Cerebellar nuclear complex (tissue), 1 donor: ENCODE results near the gene CHERP.
"Not testable (repeated sequence)": the region's sequence is repeated elsewhere in the genome, so short reads cannot be mapped to it uniquely, and the experiment has no call there.

Source experiments
- DNase-seq, 2 experiments: peaks; one replicate each; lab custom pipeline; 2025; lab: John Stamatoyannopoulos, UW

Gene CHERP

GRCh38 chr19:16520074-16520973 lies 21.9 kb downstream of the CHERP start:
- no peak for DNase-seq

GRCh38 chr19:16519230-16519687 lies 23.0 kb downstream of the CHERP start:
- DNase-seq, result no peak

GRCh38 chr19:16518483-16519229 lies 23.6 kb downstream of the CHERP start:
- no peak for DNase-seq

DNA sequence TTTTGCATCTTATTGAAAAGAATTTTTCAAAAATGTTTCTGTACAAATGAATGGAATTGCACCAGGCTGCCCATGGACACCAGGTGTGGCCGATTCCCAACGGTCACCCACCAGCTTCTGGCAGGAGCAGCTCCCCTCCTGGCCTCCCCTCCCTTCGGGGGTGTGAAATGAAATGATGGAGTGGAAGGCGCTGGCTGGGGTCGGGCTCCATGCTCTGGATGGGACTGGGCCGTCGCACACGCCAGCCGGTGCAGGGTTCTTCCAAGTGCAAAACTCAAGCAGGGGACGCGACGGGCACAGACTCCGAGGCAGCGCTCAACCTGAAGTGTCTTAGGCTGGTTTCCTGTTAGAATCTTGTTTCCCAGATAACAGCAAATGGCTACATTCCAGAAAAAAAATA lies 24.2 kb downstream of the CHERP start:
- DNase-seq, result no peak

DNA sequence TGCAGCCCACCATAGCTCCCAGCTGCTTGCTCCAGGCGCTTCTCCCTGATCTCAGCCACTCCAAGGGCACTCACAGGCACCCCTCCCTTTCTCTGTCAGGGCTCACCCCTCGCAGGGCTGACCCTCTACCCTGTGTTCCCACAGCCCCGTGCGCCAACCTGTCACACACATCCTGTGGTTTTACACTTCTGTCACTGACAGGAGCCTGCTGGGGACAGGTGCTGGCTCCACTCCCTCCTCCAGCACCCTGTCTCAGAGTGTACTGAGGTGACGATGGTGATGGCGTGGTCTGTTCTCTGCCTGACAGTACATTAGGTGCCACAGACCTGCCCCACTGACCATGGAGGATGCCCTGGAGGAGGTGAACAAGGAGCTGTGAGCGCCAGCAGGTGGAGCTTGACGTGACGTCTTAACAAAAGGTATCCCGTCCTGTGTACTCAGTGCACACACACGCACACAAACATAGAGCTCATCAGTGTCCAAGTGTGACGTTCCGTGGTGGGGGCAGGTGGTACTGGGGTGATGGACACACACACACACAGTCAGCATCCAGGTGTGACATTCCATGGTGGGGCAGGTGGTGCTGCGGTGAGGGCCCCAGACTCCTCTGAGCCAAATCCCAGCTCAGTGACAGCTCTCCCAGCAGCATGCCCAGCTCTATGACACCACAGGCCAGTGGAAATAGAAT lies 25.2 kb downstream of the CHERP start:
- no peak for DNase-seq

DNA sequence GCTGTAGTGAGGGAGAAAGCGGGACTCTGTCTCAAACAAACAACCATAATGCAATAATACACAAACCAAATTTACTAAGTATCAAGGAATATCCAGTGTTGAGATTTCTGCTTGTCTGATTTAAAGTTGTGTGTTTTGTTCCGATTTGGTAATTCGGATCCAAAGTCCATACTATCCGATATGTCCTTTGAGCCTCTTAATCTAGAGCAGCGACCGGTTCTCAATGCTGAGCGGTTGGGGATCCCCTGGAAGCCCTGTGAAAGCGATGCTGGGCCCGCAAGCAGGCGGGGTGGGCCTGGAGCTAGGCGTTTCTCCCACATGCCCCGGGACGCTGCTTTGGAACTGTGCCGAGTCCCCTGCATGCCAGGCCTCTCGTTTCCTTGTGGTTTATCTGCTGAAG lies 25.9 kb downstream of the CHERP start:
- DNase-seq, result no peak

DNA sequence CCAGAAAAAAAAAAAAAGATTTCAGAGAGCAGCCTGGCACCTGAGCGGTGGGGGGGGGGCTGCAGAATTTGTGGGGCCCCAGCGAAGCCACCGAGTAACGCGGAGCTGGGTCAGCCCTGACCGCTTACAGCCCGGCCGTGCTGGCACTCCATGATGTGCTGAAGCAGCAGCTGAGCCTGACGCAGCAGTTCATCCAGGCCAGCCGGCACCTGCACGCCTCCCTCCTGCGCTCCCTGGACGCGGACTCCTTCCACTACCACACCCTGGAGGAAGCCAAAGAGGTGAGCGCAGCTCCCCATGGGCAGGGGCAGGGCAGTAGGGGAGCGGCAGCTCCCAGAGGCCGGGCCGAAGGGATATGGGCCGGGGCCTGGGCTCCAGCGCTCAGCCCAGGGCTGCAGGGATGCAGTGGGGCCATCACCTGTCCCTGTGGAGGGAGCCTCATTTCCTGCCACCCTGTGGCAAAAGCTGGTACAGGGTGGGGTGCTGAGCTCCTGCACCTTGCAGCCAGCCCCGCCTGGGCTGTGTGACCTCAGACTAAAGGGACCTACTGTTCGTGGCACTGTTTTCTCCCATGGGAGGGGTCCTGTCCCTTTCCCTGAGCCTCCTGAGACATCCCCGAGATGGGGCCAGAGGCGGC lies 27.7 kb downstream of the CHERP start:
- DNase-seq, result no peak

DNA sequence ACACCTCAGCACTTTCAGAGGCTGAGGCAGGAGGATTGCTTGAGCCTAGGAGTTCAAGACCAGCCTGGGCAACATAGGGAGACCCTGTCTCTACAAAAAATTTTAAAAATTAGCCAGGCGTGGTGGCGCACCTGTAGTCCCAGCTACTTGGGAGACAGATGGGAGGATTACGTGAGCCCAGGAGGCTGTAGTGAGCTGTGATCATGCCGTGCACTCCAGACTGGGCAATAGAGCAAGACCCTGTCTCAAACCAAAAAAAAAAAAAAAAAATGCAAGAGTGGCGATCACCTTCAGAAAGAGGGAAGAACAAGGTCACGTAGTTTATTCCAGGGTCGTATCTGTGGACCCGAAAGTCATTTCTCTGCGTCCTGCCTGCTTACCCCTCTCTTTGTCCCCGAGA lies 29.6 kb downstream of the CHERP start:
- not testable (repeated sequence) for DNase-seq

DNA sequence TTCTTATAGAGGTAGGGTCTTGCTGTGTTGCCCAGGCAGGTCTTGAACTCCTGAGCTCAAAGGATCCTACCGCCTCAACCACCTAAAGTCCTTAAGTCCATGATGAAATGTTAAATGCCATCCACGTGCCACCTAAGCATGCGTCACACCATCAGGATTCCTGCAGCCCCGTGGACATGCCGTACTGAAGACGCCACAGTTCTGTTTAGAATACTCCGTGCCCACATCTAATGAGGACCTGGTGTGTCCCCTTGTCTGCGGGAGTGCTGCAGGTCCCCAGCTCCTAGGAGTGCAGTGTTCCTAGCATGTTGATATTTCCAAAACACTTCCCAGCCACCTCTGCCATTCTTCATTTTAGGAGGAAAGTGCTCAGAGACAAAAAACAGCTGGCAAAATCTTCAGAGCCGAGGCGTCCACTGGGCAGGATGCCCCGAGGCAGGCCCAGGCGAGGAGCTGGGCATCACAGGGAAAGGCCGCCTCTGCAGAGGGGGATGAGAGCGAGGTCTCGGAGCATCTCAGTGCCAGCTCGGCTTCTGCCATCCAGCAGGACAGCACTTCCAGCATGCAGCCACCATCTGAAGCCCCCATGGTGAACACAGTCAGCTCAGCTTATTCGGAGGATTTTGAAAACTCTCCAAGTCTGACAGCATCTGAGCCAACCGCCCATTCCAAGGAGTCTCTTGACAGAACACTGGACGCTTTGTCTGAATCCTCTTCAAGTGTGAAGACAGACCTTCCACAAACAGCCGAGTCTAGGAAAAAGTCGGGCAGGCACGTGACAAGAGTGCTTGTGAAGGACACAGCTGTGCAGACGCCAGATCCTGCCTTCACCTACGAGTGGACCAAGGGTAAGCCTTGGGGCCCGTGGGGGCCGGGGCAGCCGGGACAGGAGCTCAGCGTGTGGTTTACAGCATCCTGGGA lies 32.8 kb downstream of the CHERP start:
- DNase-seq, result no peak

GRCh38 chr19:16508546-16508945 lies 33.7 kb downstream of the CHERP start:
- DNase-seq, result no peak

DNA sequence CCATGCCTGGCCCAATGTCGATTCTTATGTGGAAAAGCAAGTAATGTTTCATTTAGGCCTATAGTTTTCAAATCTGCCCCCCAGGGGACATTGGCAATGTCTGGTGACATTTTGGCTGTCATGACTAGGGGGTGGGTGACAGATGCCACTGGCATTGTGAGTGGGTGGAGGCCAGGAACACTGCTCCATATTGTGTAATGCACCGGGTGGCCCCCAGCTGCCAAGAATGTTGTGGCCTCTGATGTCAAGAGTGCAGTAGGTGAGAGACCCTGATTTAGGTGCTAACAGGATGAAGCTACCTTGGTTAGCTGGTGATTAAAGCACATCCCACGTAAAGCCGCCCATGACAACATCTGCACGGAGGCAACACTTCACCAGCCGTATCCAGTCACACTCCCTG lies 35.3 kb downstream of the CHERP start:
- DNase-seq, result no peak

DNA sequence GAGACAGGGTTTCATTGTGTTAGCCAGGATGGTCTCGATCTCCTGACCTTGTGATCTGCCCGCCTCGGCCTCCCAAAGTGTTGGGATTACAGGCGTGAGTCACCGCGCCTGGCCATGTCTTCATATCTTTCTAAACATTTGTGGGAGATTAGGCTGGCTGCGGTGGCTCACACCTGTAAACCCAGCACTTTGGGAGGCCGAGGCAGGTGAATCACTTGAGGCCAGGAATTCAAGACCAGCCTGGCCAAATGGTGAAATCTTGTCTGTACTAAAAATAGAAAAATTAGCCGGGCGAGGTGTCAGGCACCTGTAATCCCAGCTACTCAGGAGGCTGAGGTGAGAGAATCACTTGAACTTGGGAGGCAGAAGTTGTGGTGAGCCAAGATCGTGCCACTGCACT lies 36.1 kb downstream of the CHERP start:
- not testable (repeated sequence) for DNase-seq

DNA sequence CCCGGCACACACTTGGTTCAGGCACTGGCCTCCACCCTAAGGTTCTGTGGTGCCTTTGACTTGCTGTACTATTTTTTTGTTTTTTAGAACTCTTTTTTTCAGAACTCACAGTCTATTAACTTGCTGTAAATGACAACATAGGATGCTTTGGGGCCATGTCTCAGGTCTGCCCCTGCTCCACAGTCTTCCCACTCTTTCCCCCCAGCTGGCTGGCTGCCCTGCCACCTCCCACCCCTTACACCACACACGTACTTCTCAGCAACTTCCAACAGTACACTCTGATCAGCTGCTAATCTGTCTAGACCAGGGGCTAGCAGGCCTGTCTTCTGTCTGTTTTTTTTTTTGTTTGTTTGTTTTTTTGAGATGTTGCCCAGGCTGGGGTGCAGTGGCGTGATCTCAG lies 38.0 kb downstream of the CHERP start:
- no peak for DNase-seq

DNA sequence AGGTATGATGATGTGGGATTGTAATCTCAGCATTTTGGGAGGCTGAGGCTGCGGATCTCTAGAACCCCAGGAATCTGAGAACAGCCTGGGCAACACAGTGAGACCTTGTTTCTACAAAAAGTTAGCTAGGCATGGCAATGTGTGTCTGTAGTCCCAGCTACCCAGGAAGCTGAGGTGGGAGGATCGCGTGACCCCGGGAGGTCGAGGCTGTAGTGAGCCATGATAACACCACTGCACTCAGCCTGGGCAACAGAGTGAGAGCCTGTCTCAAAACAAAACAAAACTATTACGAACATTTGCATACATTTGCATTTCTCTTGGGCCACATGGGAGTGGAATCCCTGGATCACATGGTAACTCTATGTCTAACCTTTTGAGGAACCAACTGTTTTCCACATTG lies 44.4 kb downstream of the CHERP start:
- DNase-seq, result no peak

DNA sequence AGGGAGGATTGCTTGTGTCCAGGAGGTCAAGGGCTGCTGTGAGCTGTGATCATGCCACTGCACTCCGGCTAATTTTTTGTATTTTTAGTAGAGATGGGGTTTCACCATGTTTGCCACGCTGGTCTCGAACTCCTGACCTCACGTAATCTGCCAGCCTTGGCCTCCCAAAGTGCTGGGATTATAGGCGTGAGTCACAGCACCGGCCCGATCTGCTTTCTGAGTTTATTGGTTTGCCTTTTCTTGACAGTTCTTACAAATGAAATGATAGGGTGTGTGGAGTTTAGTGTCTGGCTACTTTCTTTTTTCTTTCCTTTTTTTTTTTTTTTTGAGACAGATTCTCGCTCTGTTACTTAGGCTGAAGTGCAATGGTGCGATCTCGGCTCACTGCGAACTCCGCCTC lies 45.2 kb downstream of the CHERP start:
- DNase-seq, result no peak

DNA sequence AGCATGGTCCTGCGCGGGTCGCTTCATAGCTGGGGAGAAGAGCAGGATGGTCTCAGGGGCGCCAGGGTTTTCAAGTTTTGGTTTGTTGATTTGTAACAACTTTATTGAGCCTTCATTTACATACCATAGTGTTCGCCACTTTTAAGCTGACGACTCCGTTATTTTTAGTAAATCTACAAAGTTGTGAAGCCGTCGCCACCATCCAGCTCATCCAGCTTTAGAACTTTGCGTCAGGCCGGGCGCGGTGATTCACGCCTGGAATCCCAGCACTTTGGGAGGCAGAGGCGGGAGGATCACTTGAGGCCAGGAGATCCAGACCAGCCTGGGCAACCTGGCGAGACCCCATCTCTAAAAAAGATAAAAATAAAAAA lies 45.6 kb downstream of the CHERP start:
- no peak for DNase-seq

DNA sequence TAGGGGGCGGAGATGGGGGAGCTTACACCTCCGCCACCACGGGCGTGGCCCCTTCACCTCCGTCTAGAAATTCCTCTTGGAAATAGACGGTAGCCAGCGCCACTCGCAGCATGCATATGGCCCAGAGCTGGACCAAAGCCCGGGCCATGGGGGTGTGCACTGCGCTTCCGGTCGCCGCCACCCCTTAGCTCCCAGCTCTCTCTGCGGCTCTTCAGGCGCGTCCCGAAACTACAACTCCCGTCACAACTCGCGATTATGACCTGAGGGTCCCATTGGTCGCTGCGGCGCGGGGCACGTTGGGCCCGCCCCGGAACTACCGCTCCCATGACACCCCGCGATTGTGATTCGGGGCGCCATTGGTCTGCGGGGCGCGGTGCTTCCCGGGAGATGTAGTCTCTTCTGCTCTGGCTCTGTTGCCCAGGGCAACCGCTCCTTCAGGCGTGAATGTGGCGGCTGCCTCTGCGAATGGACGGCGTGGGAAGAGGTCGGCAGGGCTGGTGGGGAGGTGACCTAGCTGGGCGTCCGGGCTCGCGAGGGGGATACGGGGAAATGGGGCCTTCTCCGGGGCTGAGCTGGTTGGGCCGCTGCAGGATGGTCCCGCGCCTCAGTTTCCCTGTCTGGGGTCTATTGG lies 46.1 kb downstream of the CHERP start, which contains the start of the genes C19orf44 and CALR3:
Gene C19orf44 (plus strand): TSS at position 413 of the 631 bp plus-strand sequence. CDS start 4,399 bp downstream, outside the sequence.
Gene CALR3 (minus strand): TSS at position 186 of the 631 bp plus-strand sequence. CDS start 38 bp downstream, at position 148.
- DNase-seq, result peak; percentile 91 to 93

GRCh38 chr19:16486476-16486875 lies 55.8 kb downstream of the CHERP start:
- not testable (repeated sequence) for DNase-seq

DNA sequence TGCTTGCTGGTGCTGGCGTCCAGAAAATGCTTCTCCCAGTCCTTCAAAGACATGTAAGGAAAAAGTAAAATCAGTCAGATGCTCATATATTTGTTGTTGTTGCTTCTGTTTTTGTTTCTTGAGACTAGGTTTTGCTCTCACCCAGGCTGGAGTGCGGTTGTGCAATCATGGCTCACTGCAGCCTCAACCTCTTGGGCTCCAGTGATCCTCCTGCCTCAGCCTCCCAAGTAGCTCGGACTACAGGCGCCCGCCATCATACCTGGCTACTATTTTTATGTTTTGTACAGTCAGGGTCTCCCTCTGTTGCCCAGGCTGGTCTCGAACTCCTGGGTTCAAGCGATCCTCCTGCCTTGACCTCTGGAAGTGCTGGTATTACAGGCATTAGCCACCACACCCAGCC lies 59.5 kb downstream of the CHERP start:
- no peak for DNase-seq

- no peak for DNase-seq
Measured at GRCh38 chr19:16477311-16477710, 64.9 kb downstream of the CHERP start.
